ENCODE data around the gene CDCA3. TPM values are rescaled to one million over a fixed set of nuclear protein-coding genes. Genes with fewer than 3 reads are reported as not detected.
"Not testable (repeated sequence)": the region's sequence is repeated elsewhere in the genome, so short reads cannot be mapped to it uniquely, and the experiment has no call there.

Gene CDCA3
- total and polyA plus RNA-seq, 3 donors from 2014 or later, result 27.5 to 81.7 (median 43.5) TPM

DNA sequence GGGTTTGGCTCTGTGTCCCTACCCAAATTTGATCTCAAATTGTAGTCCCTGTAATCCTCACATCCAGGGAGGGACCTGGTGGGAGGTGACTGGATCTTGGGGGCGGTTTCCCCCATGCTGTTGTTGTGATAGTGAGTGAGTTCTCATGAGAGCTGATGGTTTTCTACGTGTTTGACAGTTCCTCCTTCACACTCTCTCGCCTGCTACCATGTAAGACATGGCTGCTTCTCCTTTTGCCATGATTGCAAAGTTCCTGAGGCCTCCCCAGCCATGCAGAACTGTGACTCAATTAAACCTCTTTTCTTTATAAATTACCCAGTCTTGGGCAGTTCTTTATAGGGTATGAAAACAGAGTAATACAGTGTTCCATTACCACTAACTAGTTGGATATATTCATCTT, 43.2 kb upstream of the CDCA3 start:
- Histone ChIP-seq H3K36me3 (ENCODE audit: low read depth, missing control alignments) (no peaks in the 10 kb centered on the region), H3K4me3 (no peak overlapping the region), H3K9me3 (no peaks in the 10 kb centered on the region), H3K27ac (no peak overlapping the region), H3K27me3 (no peaks in the 10 kb centered on the region), H3K4me1 (no peaks in the 10 kb centered on the region)
- 85 to 91% methylated on average over 3 of the region's 3 CpGs for WGBS, 2 donors
- no peak for DNase-seq
- TF ChIP-seq POLR2A (IDR thresholded peaks at IDR 0.05), result no peak
- TF ChIP-seq, protein P1, sequence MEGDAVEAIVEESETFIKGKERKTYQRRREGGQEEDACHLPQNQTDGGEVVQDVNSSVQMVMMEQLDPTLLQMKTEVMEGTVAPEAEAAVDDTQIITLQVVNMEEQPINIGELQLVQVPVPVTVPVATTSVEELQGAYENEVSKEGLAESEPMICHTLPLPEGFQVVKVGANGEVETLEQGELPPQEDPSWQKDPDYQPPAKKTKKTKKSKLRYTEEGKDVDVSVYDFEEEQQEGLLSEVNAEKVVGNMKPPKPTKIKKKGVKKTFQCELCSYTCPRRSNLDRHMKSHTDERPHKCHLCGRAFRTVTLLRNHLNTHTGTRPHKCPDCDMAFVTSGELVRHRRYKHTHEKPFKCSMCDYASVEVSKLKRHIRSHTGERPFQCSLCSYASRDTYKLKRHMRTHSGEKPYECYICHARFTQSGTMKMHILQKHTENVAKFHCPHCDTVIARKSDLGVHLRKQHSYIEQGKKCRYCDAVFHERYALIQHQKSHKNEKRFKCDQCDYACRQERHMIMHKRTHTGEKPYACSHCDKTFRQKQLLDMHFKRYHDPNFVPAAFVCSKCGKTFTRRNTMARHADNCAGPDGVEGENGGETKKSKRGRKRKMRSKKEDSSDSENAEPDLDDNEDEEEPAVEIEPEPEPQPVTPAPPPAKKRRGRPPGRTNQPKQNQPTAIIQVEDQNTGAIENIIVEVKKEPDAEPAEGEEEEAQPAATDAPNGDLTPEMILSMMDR (IDR thresholded peaks at IDR 0.05), result no peak
- intact Hi-C loops (cut with DNase I; ENCODE audit: low total_unique reads), result no loop called here

DNA sequence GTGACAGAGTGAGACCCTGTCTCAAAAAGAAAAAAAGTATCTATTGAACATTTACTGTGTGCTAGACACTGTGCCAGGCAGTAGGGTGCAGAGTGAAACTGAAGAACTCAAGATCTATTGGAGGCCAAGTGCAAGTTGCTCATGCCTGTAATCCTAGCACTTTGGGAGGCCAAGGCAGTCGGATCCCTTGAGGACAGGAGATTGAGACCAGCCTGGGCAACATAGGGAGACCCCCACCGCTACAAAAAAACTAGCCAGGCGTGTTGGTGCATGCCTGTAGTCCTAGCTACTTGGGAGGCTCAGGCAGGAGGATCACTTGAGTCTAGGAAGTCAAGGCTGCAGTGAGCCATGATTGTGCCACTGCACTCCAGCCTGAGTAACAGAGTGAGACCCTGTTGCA, 41.6 kb upstream of the CDCA3 start:
- intact Hi-C loops (cut with DNase I; ENCODE audit: low total_unique reads), result not testable (repeated sequence)

DNA sequence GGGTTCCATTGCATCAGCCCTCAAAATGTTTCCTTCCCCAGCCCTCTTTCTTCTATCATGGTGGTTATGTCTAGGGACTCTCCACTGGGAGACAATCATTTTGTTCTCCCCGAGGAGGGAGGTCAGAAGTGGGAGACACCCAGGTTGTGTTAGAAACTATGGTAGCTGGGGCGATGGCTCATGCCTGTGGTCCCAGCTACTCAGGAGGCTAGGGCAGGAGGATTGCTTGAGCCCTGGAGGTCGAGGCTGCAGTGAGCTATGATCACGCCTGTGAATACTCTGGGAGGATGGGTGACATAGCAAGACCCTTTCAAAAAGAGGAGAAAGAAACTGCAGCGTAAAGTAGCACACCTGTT, 40.5 kb upstream of the CDCA3 start:
- H3K4me3 ChIP-seq, result peak overlapping the region; percentile 39 to 70
- no peak for DNase-seq
- peak overlapping the region; percentile 93 to 95 for H3K27ac ChIP-seq
- intact Hi-C loops (cut with DNase I; ENCODE audit: low total_unique reads), result no loop called here
- H3K36me3 ChIP-seq (ENCODE audit: low read depth, missing control alignments), result no peaks in the 10 kb centered on the region
- H3K9me3 ChIP-seq, result no peaks in the 10 kb centered on the region
- H3K27me3 ChIP-seq, result no peaks in the 10 kb centered on the region
- no peak for TF ChIP-seq POLR2A (IDR thresholded peaks at IDR 0.05)
- TF ChIP-seq, protein P1 (IDR thresholded peaks at IDR 0.05), result no peak
- H3K4me1 ChIP-seq, result no peaks in the 10 kb centered on the region
- WGBS, 2 donors, result 48 to 55% methylated on average over 5 of the region's 5 CpGs

More for the DNA sequence above, 41.6 kb upstream of the CDCA3 start:
- H3K36me3 ChIP-seq (ENCODE audit: low read depth, missing control alignments); DNase-seq; H3K27me3 ChIP-seq; H3K9me3 ChIP-seq; H3K4me3 ChIP-seq; H3K4me1 ChIP-seq; H3K27ac ChIP-seq: not testable (repeated sequence)
- WGBS, 2 donors, result 65 to 83% methylated on average over 2 to 3 of the region's 3 CpGs

DNA sequence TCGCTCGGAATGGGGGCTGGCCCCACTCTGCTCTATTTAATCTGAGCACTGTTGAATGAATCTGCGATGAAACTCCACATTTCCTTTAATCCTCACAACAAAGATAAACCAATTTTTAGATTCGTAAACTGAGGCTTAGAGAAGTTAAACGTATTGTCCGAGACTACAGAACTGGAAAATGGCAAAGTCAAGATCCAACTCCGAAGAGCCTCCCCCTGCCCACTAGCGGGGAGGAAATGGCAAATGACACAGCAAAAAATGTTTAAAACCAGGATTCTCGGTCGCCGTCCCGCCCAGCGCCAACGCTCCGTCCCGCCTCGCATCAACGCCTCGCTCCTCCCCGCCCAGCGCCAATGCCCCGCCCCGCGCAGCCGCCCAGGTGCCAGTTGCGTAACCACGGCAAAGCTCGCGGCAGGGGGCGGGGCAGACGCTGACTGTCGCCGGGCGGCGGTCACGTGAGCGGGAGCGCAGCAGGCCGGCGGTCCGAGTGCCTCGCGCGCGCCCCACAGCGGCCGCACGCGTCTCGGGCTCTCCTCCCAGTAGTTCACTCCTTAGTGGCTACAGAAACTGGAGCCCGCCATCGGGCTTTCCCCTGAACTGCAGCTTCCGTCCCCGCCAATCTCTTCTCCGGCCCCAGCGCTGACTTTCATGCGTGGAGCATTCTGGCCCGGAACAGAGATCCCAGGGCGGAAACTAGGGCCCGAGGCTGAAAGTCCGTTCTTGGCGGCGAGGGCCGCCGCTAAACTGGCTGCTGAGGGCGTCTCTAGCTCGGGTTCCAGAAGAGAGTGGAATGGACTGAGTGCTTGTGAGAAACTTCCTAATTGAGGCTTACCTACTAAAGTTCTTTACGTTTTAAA, 39.9 kb upstream of the CDCA3 start:
- peak; percentile 98 for DNase-seq
- no peaks in the 10 kb centered on the region for H3K36me3 ChIP-seq (ENCODE audit: low read depth, missing control alignments)
- peak overlapping the region; percentile 39 to 70 for H3K4me3 ChIP-seq
- intact Hi-C loops (cut with DNase I; ENCODE audit: low total_unique reads), result no loop called here
- peak overlapping the region; percentile 93 to 95 for H3K27ac ChIP-seq
- no peaks in the 10 kb centered on the region for H3K4me1 ChIP-seq
- H3K9me3 ChIP-seq, result no peaks in the 10 kb centered on the region
- TF ChIP-seq, protein P1 (IDR thresholded peaks at IDR 0.05), result peak; percentile 69 to 95 (median 90)
- peak; percentile 61 for TF ChIP-seq POLR2A (IDR thresholded peaks at IDR 0.05)
- 1 to 2% methylated on average over 7 to 67 of the region's 68 CpGs for WGBS, 2 donors
- H3K27me3 ChIP-seq, result no peaks in the 10 kb centered on the region

DNA sequence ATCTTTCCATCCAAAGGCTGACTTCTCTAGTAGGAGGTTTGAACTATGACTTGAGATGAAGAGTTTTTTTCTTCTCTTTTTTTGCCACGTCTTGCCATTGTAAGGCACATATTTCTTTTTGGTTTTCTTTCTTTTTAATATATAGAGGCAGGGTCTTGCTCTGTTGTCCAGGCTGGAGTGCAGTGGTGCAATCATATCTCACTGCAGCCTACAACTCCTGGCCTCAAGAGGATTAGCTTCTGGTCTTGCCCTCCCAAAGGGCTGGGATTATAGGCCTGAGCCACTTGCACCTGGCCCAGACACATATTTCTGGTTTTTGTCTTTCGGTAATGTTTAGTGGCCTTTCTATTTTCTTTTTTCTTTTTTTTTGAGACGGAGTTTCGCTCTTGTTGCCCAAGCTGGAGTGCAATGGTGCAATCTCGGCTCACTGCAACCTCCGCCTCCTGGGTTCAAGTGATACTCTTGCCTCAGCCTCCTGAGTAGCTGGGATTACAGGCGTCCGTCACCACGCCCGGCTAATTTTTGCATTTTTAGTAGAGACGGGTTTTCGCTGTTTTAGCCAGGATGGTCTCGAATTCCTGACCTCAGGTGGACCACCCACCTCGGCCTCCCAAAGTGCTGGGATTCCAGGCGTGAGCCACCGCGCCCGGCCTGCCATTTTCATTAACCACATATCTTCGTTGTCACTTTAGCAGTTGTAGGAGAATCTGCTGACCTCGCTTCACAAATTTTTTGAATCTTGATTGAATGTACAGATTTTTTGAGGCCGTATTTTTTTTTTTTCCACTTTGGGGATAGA, 38.9 kb upstream of the CDCA3 start:
- intact Hi-C loops (cut with DNase I; ENCODE audit: low total_unique reads); H3K36me3 ChIP-seq (ENCODE audit: low read depth, missing control alignments); DNase-seq; H3K4me1 ChIP-seq; H3K9me3 ChIP-seq; H3K27me3 ChIP-seq: not testable (repeated sequence)
- WGBS, 2 donors, result 66 to 76% methylated on average over 21 of the region's 21 CpGs
- H3K4me3 ChIP-seq, result peak overlapping the region; percentile 39 to 70
- H3K27ac ChIP-seq, result peak overlapping the region; percentile 92 to 95

DNA sequence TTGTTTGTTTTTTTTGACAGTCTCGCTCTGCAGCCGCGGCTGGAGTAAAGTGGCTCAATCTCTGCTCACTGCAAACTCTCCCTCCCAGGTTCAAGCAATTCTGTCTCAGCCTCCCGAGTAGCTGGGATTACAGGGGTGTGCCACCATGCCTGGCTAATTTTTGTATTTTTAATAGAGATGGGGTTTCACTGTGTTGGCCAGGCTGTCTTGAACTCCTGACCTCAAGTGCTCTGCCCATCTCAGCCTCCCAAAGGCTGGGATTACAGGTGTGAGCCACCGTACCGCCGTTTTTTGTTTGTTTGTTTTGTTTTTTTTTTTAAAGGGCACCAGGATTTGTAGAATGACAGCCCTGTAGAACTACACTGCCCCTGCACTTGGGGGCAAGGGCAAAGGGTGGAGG, 37.7 kb upstream of the CDCA3 start:
- H3K27me3 ChIP-seq; intact Hi-C loops (cut with DNase I; ENCODE audit: low total_unique reads); H3K4me3 ChIP-seq; H3K9me3 ChIP-seq; H3K4me1 ChIP-seq; H3K27ac ChIP-seq; H3K36me3 ChIP-seq (ENCODE audit: low read depth, missing control alignments); DNase-seq: not testable (repeated sequence)
- 80 to 81% methylated on average over 7 of the region's 7 CpGs for WGBS, 2 donors
